ENCODE data around the gene NRL. TPM values are rescaled to one million over a fixed set of nuclear protein-coding genes. Genes with fewer than 3 reads are reported as not detected.

NRL gene
- total RNA-seq, 1 experiment from 2014 or later, result 2.3 TPM

GRCh38 chr14:24077086-24077485 is 37.7 kb downstream of the NRL start:
- Histone ChIP-seq H3K9me3 (ENCODE audit: insufficient read depth, low read depth) (no peaks in the 10 kb centered on the region), H3K4me3 (no peak overlapping the region), H4K20me1 (ENCODE audit: insufficient read depth) (no peaks in the 10 kb centered on the region), H2AFZ (no peak overlapping the region), H3K27ac (no peak overlapping the region), H3K79me2 (ENCODE audit: low read depth) (no peaks in the 10 kb centered on the region), H3K36me3 (ENCODE audit: low read depth) (no peaks in the 10 kb centered on the region), H3F3A (ENCODE audit: insufficient read depth, low read depth) (no peaks in the 10 kb centered on the region), H3K4me2 (no peak overlapping the region), H3K27me3 (ENCODE audit: insufficient read depth, low read depth) (no peaks in the 10 kb centered on the region), H3K9me2 (ENCODE audit: insufficient read depth) (no peaks in the 10 kb centered on the region), H3K4me1 (replicated peaks; ENCODE audit: insufficient read depth) (peaks cover 10% of the 10 kb centered on the region; the same call in 1 of the 2 replicates)
- no TSS peak for BruUV-seq (replicated peaks)
- TF ChIP-seq, protein P1, sequence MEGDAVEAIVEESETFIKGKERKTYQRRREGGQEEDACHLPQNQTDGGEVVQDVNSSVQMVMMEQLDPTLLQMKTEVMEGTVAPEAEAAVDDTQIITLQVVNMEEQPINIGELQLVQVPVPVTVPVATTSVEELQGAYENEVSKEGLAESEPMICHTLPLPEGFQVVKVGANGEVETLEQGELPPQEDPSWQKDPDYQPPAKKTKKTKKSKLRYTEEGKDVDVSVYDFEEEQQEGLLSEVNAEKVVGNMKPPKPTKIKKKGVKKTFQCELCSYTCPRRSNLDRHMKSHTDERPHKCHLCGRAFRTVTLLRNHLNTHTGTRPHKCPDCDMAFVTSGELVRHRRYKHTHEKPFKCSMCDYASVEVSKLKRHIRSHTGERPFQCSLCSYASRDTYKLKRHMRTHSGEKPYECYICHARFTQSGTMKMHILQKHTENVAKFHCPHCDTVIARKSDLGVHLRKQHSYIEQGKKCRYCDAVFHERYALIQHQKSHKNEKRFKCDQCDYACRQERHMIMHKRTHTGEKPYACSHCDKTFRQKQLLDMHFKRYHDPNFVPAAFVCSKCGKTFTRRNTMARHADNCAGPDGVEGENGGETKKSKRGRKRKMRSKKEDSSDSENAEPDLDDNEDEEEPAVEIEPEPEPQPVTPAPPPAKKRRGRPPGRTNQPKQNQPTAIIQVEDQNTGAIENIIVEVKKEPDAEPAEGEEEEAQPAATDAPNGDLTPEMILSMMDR (conservative IDR thresholded peaks at IDR 0.05), result no peak
- no peak for DNase-seq
- CTCF ChIA-PET, result no interaction called here
- POLR2A ChIA-PET (ENCODE audit: unreplicated experiment), result no interaction called here
- intact Hi-C loops (cut with micrococcal nuclease; ENCODE audit: unreplicated experiment), result no loop called here

GRCh38 chr14:24076302-24076601 is 38.5 kb downstream of the NRL start:
- Histone ChIP-seq H3K4me2 (no peak overlapping the region), H3K4me3 (no peak overlapping the region), H3K27me3 (ENCODE audit: insufficient read depth, low read depth) (no peaks in the 10 kb centered on the region), H2AFZ (no peak overlapping the region), H3F3A (ENCODE audit: insufficient read depth, low read depth) (no peaks in the 10 kb centered on the region), H3K9me3 (ENCODE audit: insufficient read depth, low read depth) (no peaks in the 10 kb centered on the region), H3K79me2 (ENCODE audit: low read depth) (no peaks in the 10 kb centered on the region), H4K20me1 (ENCODE audit: insufficient read depth) (no peaks in the 10 kb centered on the region), H3K4me1 (replicated peaks; ENCODE audit: insufficient read depth) (peaks cover 5% of the 10 kb centered on the region; the same call in 1 of the 2 replicates), H3K9me2 (ENCODE audit: insufficient read depth) (no peaks in the 10 kb centered on the region), H3K27ac (no peak overlapping the region), H3K36me3 (ENCODE audit: low read depth) (no peaks in the 10 kb centered on the region)
- no TSS peak for BruUV-seq (replicated peaks)
- CTCF ChIA-PET, result no interaction called here
- POLR2A ChIA-PET (ENCODE audit: unreplicated experiment), result no interaction called here
- TF ChIP-seq, protein P1 (conservative IDR thresholded peaks at IDR 0.05), result no peak
- no peak for TF ChIP-seq EZH2 (IDR thresholded peaks at IDR 0.05; ENCODE audit: low read depth)
- no peak for DNase-seq
- intact Hi-C loops (cut with micrococcal nuclease; ENCODE audit: unreplicated experiment), result no loop called here

- Histone ChIP-seq H3K79me2 (ENCODE audit: low read depth) (no peaks in the 10 kb centered on the region), H2AFZ (no peak overlapping the region), H3K36me3 (ENCODE audit: low read depth) (no peaks in the 10 kb centered on the region), H4K20me1 (ENCODE audit: insufficient read depth) (no peaks in the 10 kb centered on the region), H3K9me2 (ENCODE audit: insufficient read depth) (no peaks in the 10 kb centered on the region), H3K4me2 (no peak overlapping the region), H3K27ac (no peak overlapping the region), H3F3A (ENCODE audit: insufficient read depth, low read depth) (no peaks in the 10 kb centered on the region), H3K27me3 (ENCODE audit: insufficient read depth, low read depth) (no peaks in the 10 kb centered on the region), H3K4me1 (replicated peaks; ENCODE audit: insufficient read depth) (peaks cover 3% of the 10 kb centered on the region; the same call in 1 of the 2 replicates), H3K9me3 (ENCODE audit: insufficient read depth, low read depth) (no peaks in the 10 kb centered on the region), H3K4me3 (no peak overlapping the region)
- BruUV-seq (replicated peaks), result no TSS peak
- TF ChIP-seq, protein P1 (conservative IDR thresholded peaks at IDR 0.05), result no peak
- no peak for TF ChIP-seq EZH2 (IDR thresholded peaks at IDR 0.05; ENCODE audit: low read depth)
- DNase-seq, result no peak
- ChIA-PET POLR2A (ENCODE audit: unreplicated experiment) (no interaction called here), CTCF (no interaction called here)
- intact Hi-C loops (cut with micrococcal nuclease; ENCODE audit: unreplicated experiment), result no loop called here
Measured at GRCh38 chr14:24075485-24076301, 39.1 kb downstream of the NRL start.

All from PC-9 (cell line).